Adrenal gland (tissue), 5 donors: ENCODE data around the gene TAGLN.

Source experiments
- POLR2A ChIP-seq, 2 donors: fragments of 450-650 bp; IDR thresholded peaks; one replicate each; pipeline ENCODE4 v1.6.1; 2017; ENCODE audit warnings: antibody characterized with exemption in 2 of 2, mild to moderate bottlenecking in 2 of 2, moderate library complexity in 1 of 2
- TF ChIP-seq, protein P1 (sequence below), 6 experiments: fragments of 450-650 bp in 4 of 6; fragments of 200-600 bp in 2 of 6; sonication (generic) in 1 of 6; IDR thresholded peaks; 1 replicate in 5 of 6; 2 replicates in 1 of 6; pipeline versions ENCODE4 v1.5.1 to v1.8.0; 2016 to 2021; ENCODE audit warnings: antibody characterized with exemption in 6 of 6, mild to moderate bottlenecking in 2 of 6, moderate library complexity in 1 of 6
- donor health status: DM: no; HTN: no; CAD: no.

DNA sequence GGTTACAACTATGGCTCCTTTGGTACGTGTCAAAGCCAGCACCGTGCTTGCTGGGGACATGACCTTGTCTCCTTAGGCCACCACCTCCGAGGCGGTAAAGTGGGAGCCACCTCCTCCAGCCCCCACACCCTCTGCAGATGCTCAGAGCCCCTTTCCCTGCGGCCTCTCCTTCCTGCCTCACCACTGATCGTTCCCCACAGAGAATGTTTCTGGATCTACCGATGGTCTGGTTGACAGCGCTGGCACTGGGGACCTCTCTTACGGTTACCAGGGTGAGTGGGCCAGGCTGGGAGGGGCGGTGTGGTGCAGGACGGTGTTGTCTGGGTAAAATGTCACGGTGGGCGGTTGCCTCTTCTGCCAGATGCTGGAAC is 11.8 kb upstream of the TAGLN start:
- TF ChIP-seq, protein P1, sequence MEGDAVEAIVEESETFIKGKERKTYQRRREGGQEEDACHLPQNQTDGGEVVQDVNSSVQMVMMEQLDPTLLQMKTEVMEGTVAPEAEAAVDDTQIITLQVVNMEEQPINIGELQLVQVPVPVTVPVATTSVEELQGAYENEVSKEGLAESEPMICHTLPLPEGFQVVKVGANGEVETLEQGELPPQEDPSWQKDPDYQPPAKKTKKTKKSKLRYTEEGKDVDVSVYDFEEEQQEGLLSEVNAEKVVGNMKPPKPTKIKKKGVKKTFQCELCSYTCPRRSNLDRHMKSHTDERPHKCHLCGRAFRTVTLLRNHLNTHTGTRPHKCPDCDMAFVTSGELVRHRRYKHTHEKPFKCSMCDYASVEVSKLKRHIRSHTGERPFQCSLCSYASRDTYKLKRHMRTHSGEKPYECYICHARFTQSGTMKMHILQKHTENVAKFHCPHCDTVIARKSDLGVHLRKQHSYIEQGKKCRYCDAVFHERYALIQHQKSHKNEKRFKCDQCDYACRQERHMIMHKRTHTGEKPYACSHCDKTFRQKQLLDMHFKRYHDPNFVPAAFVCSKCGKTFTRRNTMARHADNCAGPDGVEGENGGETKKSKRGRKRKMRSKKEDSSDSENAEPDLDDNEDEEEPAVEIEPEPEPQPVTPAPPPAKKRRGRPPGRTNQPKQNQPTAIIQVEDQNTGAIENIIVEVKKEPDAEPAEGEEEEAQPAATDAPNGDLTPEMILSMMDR (IDR thresholded peaks at IDR 0.05) = no peak
- TF ChIP-seq POLR2A (IDR thresholded peaks at IDR 0.05) = no peak
